Stomach smooth muscle (tissue), 2 donors: ENCODE data around the gene PGP.
A peak's percentile ranks its signal among the peaks of the same experiment; 100 is the strongest.

Source experiments
- H3K27ac ChIP-seq: one replicate; pipeline ENCODE4 v1.7.0; 2013; ENCODE audit warnings: mild to moderate bottlenecking, low read length, inconsistent platforms
- H3K27me3 ChIP-seq, 2 donors: one replicate each; pipeline ENCODE4 v1.7.0; 2013; ENCODE audit warnings: low read length in 2 of 2; ENCODE audit not compliant: insufficient read depth in 2 of 2, control insufficient read depth in 1 of 2
- H3K36me3 ChIP-seq, 2 donors: one replicate each; pipeline ENCODE4 v1.7.0; 2013; ENCODE audit warnings: low read length in 2 of 2; ENCODE audit not compliant: control insufficient read depth in 2 of 2, insufficient read depth in 2 of 2
- H3K4me1 ChIP-seq: one replicate; pipeline ENCODE4 v1.7.0; 2013; ENCODE audit warnings: low read length; ENCODE audit not compliant: control insufficient read depth, insufficient read depth
- H3K4me3 ChIP-seq, 2 donors: one replicate each; pipeline ENCODE4 v1.7.0; 2013; ENCODE audit warnings: low read length in 2 of 2
- H3K9ac ChIP-seq, 2 donors: one replicate each; pipeline ENCODE4 v1.7.0; 2013; ENCODE audit warnings: low read length in 2 of 2, mild to moderate bottlenecking in 1 of 2
- H3K9me3 ChIP-seq, 2 donors: one replicate each; pipeline ENCODE4 v1.7.0; 2013; ENCODE audit warnings: low read length in 2 of 2; ENCODE audit not compliant: control insufficient read depth in 2 of 2
- donor health status: healthy.
- donor health status: Pancreatic carcinoma.

The PGP gene

DNA sequence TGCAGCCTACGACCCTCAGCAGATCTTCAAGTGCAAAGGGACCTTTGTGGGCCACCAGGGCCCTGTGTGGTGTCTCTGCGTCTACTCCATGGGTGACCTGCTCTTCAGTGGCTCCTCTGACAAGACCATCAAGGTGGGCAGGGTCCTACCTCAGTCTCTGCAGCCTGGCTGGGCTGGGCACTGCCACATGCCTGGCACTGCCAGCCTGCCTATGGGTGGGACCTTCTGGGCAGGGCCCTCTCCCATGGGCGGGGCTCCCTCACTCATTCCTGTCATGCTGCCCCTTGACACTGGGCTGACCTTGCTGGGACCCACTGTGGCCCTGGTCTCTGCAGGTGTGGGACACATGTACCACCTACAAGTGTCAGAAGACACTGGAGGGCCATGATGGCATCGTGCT is 40.7 kb downstream of the PGP start:
- Histone ChIP-seq H3K9me3 (no peaks in the 10 kb centered on the region), H3K27ac (no peak overlapping the region), H3K27me3 (peaks cover 0 to 4% of the 10 kb centered on the region in 2 donors), H3K4me3 (no peak overlapping the region), H3K9ac (no peak overlapping the region), H3K36me3 (peaks cover 24 to 39% of the 10 kb centered on the region in 2 donors), H3K4me1 (no peaks in the 10 kb centered on the region)

DNA sequence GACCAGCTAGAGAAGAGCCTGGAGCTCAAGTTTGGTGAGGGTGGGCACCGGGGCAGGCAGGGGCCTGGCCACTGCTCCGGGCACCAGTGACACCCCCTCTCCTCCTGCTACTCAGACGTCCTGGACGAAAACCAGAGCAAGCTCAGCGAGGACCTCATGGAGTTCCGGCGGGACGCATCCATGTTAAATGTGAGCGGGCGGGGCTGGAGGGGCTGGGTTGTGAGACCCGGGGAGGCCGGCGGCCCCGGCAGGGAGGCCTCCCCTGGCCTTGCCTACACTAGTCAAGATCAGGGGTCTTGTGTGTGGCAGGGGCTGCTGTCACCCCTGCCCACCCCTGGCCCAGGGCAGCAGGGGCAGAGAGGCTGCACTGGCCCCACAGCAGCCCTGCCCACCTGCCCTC is 41.3 kb downstream of the PGP start:
- no peaks in the 10 kb centered on the region for H3K9me3 ChIP-seq
- H3K27ac ChIP-seq = no peak overlapping the region
- no peak overlapping the region for H3K4me3 ChIP-seq
- H3K4me1 ChIP-seq = no peaks in the 10 kb centered on the region
- H3K9ac ChIP-seq = no peak overlapping the region
- H3K27me3 ChIP-seq = peaks cover 0 to 3% of the 10 kb centered on the region in 2 donors
- peaks cover 25 to 42% of the 10 kb centered on the region in 2 donors for H3K36me3 ChIP-seq

DNA sequence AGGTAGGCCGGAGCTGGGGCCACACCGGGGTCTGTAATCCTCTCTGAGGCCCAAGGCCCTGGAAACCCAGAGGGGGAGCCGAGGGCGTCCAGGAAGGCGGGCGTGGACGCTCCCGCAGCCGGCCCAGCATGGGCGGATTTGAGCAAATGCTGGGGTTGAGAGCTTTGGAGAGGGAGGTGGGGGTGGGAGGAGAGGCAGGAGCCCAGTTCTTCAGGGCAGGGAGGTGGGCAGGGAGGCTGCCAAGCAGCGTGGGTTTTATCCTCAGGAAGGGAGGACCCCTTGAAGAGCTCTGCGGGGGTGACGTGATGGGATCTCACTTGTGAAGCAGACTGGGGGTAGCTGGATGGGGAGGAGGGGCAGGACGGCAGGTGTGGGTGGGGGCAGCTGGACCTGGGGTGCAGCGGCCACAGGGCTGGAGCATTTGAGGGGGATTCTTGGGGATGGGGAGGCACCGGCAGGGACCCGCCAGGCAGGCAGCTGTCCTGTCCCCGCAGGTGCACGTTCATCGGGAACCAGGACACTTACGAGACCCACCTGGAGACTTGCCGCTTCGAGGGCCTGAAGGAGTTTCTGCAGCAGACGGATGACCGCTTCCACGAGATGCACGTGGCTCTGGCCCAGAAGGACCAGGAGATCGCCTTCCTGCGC is 41.8 kb downstream of the PGP start:
- no peaks in the 10 kb centered on the region for H3K9me3 ChIP-seq
- peaks cover 30 to 48% of the 10 kb centered on the region in 2 donors for H3K36me3 ChIP-seq
- H3K4me3 ChIP-seq = no peak overlapping the region
- H3K27me3 ChIP-seq = no peaks in the 10 kb centered on the region
- no peaks in the 10 kb centered on the region for H3K4me1 ChIP-seq
- no peak overlapping the region for H3K27ac ChIP-seq
- no peak overlapping the region for H3K9ac ChIP-seq

DNA sequence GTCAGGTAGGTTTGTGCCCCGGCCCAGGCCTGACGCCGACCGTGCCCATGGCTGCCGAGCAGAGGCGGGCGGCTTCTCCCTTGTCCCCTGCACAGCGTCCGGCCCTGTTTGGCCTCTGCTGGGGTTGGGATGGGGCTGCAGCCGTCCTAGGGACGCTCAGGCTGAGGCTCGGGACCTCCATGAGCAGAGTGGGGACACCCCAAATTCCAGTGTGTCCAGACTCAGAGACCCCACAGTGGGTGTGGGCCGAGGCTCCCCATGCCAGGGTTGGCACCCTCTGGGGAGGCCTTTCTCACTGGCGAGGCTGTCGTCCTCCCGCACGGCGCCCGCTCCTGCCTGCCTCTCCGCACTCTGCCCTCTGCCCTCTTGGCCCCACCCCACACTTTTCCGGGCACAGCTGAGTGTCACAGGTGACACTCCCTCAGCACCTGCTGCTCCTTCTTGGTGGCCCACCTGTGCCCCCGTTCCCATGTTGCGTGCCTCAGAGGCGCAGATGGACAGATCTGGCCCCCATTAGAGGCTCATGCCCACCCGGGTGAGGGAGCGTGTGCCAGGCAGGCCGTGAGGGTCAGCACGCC is 43.0 kb downstream of the PGP start:
- no peak overlapping the region for H3K4me3 ChIP-seq
- peaks cover 37 to 51% of the 10 kb centered on the region in 2 donors for H3K36me3 ChIP-seq
- no peak overlapping the region for H3K9ac ChIP-seq
- H3K9me3 ChIP-seq = no peaks in the 10 kb centered on the region
- no peaks in the 10 kb centered on the region for H3K27me3 ChIP-seq
- no peaks in the 10 kb centered on the region for H3K4me1 ChIP-seq
- no peak overlapping the region for H3K27ac ChIP-seq

DNA sequence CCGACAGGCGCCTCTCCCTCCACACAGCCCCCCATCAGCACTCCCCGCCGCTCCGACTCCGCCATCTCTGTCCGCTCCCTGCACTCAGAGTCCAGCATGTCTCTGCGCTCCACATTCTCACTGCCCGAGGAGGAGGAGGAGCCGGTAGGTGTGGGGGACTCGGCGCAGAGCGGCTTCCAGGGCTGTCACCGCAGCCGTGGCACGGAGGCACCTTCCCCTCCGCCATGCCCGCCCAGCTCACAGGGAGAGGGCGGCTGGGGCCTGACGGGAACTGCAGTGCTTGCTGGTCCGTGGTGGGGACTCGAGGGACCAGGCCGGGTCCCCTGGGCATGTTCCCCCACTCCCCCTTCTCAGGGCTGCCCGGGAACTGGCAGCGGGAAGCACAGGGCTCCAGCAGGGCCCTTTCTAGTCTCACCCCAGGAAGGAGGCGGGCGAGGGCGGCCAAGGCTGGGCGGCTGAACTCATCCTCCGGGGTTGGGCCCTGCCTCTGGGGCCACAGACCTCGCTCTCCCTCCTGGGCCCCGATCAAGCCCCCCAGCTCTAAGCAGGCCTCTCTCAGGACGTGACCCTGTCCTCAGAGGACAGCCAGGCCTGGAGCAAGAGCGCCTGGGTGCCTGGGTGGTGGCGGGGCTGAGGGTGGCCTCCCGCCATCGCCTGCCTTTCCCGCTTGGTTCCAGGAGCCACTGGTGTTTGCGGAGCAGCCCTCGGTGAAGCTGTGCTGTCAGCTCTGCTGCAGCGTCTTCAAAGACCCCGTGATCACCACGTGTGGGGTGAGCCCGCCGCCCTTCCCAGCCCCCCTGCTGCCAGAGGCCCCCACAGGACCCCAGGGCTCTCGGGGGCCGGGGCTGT is 43.8 kb downstream of the PGP start:
- peak overlapping the region in 1 of 2 donors; percentile 44 for H3K4me3 ChIP-seq

DNA sequence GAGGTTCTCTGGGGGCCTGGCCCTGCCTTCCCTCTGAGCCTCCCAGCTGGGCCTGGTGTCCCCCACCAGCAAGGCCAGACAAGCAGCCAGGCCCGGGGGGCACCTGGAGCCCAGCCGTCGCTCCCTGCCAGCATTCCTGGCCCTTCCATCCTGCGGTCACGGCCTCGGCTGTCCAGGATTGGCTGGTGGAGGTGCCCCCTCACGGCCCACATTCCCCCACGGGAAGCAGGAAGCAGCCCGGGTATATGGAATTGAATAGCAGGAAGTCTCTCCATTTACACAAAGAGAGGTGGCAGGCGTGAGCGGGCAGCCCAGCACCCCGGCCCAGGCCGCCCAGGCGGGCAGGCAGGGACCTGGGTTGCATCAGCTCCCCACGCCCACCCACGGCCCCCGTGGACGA is 44.6 kb downstream of the PGP start:
- Histone ChIP-seq H3K4me1 (no peaks in the 10 kb centered on the region), H3K9me3 (no peaks in the 10 kb centered on the region), H3K27ac (peak overlapping the region; percentile 18), H3K9ac (no peak overlapping the region), H3K4me3 (peak overlapping the region in 1 of 2 donors; percentile 44), H3K36me3 (peaks cover 31 to 45% of the 10 kb centered on the region in 2 donors), H3K27me3 (no peaks in the 10 kb centered on the region)

More for the DNA sequence above, 43.8 kb downstream of the PGP start:
- Histone ChIP-seq H3K27ac (no peak overlapping the region), H3K9ac (no peak overlapping the region), H3K27me3 (no peaks in the 10 kb centered on the region), H3K36me3 (peaks cover 38 to 49% of the 10 kb centered on the region in 2 donors), H3K4me1 (no peaks in the 10 kb centered on the region), H3K9me3 (no peaks in the 10 kb centered on the region)

DNA sequence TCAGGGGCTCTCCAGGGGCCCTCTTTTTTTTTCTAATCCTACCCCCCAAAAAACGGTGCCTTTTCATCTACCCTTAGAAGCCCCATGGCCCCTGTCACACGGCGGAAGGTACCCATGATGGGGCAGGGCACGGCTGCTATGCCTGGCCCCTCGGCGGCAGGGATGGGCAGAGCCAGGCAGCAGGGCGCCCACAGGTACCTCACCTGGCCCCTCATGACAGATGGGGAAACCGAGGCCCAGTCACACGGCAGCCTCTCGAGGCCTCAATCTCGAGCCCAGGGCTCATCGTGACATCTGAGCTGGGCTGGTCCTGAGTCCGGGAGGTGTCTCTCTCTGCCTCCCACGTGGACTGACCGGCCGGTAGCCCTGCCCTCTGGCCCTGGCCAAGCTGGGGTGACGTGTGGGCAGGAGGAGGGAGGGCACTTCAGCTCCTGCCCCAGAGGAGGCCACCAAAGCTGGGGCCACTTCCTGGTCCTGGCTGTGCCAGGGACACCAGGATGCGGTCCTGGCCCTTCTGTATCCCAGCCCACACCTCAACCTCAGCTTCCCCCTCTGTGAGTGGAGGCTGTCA is 47.5 kb downstream of the PGP start:
- Histone ChIP-seq H3K36me3 (peaks cover 20 to 28% of the 10 kb centered on the region in 2 donors), H3K9ac (no peak overlapping the region), H3K4me3 (no peak overlapping the region), H3K27ac (no peak overlapping the region), H3K4me1 (peaks cover 4% of the 10 kb centered on the region), H3K9me3 (no peaks in the 10 kb centered on the region), H3K27me3 (no peaks in the 10 kb centered on the region)

DNA sequence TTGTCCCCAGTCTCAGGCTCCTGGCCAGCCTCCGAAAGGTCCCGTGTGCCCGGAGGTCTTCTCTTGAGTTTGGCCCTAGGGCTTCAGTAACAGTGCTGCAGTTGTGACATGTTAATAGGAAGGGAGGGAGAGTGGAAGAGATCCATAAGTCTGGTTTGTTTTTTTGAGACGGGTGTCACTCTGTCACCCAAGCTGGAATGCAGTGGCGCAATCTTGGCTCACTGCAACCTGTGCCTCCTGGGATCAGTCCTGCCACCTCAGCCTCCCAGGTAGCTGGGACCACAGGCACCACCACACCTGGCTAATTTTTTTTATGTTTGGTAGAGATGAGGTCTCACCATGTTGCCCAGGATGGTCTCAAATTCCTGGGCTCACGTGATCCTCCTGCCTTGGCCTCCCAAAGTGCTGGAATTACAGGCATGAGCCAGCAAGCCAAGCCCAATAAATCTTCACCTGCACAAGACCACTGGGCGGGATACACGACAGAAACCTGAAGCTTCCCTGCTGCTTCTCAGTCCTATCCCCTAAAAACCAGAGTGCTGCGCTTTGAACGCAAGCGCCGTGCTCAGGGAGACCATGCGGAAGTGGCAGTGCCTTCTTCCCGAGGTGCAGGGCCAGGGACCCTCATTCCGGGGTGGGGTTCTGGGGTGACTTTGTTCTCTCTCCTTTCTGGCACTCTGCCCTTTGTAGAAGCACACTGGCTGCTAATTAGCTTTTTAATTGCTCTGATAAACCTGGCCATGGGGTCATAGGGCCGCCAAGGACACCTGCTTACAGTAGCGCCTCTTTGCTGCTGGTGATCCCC is 48.2 kb downstream of the PGP start:
- Histone ChIP-seq H3K4me1 (peaks cover 9% of the 10 kb centered on the region), H3K4me3 (no peak overlapping the region), H3K9me3 (no peaks in the 10 kb centered on the region), H3K27me3 (no peaks in the 10 kb centered on the region), H3K9ac (no peak overlapping the region), H3K36me3 (peaks cover 20 to 28% of the 10 kb centered on the region in 2 donors), H3K27ac (no peak overlapping the region)

DNA sequence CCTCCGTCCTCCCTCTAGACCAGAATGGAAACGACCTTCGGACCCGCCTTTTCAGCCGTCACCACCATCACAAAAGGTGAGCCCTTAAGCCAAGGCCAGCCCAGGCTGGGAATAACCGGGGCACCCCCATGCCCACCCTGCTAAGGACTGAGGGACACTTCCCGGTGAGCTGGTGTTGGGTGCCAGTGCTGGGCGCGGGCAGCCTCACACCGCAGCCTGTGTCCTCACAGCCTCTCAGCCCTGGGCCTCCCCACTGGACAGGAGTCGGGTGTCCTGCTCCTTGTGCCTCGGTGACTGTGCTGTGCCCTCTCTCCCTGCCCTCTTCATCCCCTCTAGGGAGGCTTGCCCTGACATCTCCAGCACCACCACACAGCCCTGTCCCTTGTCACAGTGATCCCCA is 48.8 kb downstream of the PGP start:
- peaks cover 14% of the 10 kb centered on the region for H3K4me1 ChIP-seq
- peaks cover 20 to 24% of the 10 kb centered on the region in 2 donors for H3K36me3 ChIP-seq

More for the DNA sequence above, 48.8 kb downstream of the PGP start:
- Histone ChIP-seq H3K9ac (no peak overlapping the region), H3K27me3 (no peaks in the 10 kb centered on the region), H3K4me3 (no peak overlapping the region), H3K27ac (no peak overlapping the region), H3K9me3 (no peaks in the 10 kb centered on the region)
